ENCODE data around the gene OSBPL2.

Gene OSBPL2

GRCh38 chr20:62232770-62233645 is 5.3 kb upstream of the OSBPL2 start:
- H3K9ac ChIP-seq (ENCODE audit: low read depth, low read length), result no peak overlapping the region
- H3K4me1 ChIP-seq (ENCODE audit: control insufficient read depth, insufficient read depth, low read length), result no peaks in the 10 kb centered on the region
- H3K36me3 ChIP-seq (ENCODE audit: insufficient read depth, low read length), result no peaks in the 10 kb centered on the region
- no peak overlapping the region for H3K4me2 ChIP-seq (ENCODE audit: low read length)
- no peak overlapping the region for H3K4me3 ChIP-seq (ENCODE audit: low read length)
- peaks cover 49% of the 10 kb centered on the region for H3K27me3 ChIP-seq (ENCODE audit: control insufficient read depth, insufficient read depth, low read length)
- no peaks in the 10 kb centered on the region for H3K9me3 ChIP-seq (replicated peaks; ENCODE audit: low read length)

DNA sequence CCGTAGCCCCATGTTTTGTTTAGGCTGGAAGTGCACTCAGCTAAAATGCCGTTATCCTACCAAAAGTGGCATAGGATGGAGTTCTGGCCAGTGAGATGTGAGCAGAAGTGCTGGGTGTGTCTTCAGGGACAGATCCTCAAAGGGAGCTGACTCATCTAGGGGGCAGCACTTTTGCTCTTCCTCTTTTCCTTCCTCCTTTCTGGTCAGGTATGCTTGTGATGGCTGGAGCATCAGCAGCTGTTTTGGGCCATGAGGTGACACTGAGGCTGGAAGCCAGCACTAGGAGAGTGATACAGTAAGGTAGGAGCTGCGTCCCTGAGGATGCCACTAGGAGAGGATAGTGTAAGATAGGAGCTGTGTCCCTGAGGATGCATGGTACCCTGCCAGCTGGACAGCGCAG is 4.6 kb upstream of the OSBPL2 start:
- no peak overlapping the region for H3K4me3 ChIP-seq (ENCODE audit: low read length)
- H3K27me3 ChIP-seq (ENCODE audit: control insufficient read depth, insufficient read depth, low read length), result peaks cover 46% of the 10 kb centered on the region
- H3K9ac ChIP-seq (ENCODE audit: low read depth, low read length), result no peak overlapping the region
- H3K9me3 ChIP-seq (replicated peaks; ENCODE audit: low read length), result no peaks in the 10 kb centered on the region
- no peaks in the 10 kb centered on the region for H3K36me3 ChIP-seq (ENCODE audit: insufficient read depth, low read length)
- no peak overlapping the region for H3K4me2 ChIP-seq (ENCODE audit: low read length)
- H3K4me1 ChIP-seq (ENCODE audit: control insufficient read depth, insufficient read depth, low read length), result no peaks in the 10 kb centered on the region

- no peak overlapping the region for H3K9ac ChIP-seq (ENCODE audit: low read depth, low read length)
- no peak overlapping the region for H3K4me3 ChIP-seq (ENCODE audit: low read length)
- no peak overlapping the region for H3K4me2 ChIP-seq (ENCODE audit: low read length)
- H3K4me1 ChIP-seq (ENCODE audit: control insufficient read depth, insufficient read depth, low read length), result peaks cover 2% of the 10 kb centered on the region
- H3K36me3 ChIP-seq (ENCODE audit: insufficient read depth, low read length), result no peaks in the 10 kb centered on the region
- no peaks in the 10 kb centered on the region for H3K9me3 ChIP-seq (replicated peaks; ENCODE audit: low read length)
- peaks cover 46% of the 10 kb centered on the region for H3K27me3 ChIP-seq (ENCODE audit: control insufficient read depth, insufficient read depth, low read length)
Observed at GRCh38 chr20:62234339-62234738, 4.0 kb upstream of the OSBPL2 start.

DNA sequence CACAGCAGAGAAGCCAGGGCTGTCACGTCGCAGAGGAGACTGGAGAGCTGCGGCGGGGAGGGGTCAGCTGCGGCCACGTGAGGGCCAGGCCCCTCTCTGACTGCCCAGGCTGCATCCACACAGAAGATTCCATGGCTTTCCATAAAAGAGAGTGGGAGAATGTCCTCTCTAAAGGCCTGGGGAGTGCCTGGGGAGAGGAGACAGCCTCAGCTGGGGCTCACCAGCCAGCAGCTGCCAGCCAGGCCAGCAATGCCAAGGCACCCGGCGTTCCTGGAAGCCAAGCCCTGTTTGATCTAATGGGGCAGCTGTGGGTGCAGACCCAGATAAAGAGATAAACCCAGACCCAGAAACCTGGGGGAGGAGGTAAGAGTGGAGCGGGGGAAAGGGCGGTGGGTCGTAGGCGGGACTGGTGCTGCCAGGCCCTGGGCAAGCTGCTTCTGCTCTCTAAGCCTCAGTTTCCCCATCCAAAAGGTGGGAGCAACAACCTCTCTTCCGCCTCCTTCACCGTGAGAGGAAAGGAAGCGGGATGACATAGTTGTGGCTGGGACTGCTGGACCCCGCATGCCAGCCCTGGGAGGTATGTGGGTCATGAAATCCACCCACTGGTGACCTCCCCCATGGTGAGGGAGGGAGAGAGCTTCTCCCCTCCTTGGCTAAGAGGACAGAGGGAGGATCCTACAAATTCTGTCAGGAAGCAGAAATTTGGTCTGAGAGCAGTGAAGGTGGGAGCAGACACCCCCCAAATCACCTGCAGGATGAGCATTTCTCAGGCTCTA is 3.1 kb upstream of the OSBPL2 start:
- H3K4me2 ChIP-seq (ENCODE audit: low read length), result no peak overlapping the region
- peaks cover 46% of the 10 kb centered on the region for H3K27me3 ChIP-seq (ENCODE audit: control insufficient read depth, insufficient read depth, low read length)
- no peak overlapping the region for H3K4me3 ChIP-seq (ENCODE audit: low read length)
- H3K9ac ChIP-seq (ENCODE audit: low read depth, low read length), result no peak overlapping the region
- H3K9me3 ChIP-seq (replicated peaks; ENCODE audit: low read length), result no peaks in the 10 kb centered on the region
- no peaks in the 10 kb centered on the region for H3K36me3 ChIP-seq (ENCODE audit: insufficient read depth, low read length)
- H3K4me1 ChIP-seq (ENCODE audit: control insufficient read depth, insufficient read depth, low read length), result peaks cover 4% of the 10 kb centered on the region

- Histone ChIP-seq H3K4me1 (ENCODE audit: control insufficient read depth, insufficient read depth, low read length) (peaks cover 4% of the 10 kb centered on the region), H3K27me3 (ENCODE audit: control insufficient read depth, insufficient read depth, low read length) (peaks cover 46% of the 10 kb centered on the region), H3K9ac (ENCODE audit: low read depth, low read length) (no peak overlapping the region), H3K9me3 (replicated peaks; ENCODE audit: low read length) (no peaks in the 10 kb centered on the region), H3K36me3 (ENCODE audit: insufficient read depth, low read length) (no peaks in the 10 kb centered on the region), H3K4me2 (ENCODE audit: low read length) (no peak overlapping the region), H3K4me3 (ENCODE audit: low read length) (no peak overlapping the region)
Observed at GRCh38 chr20:62235777-62236157, 2.6 kb upstream of the OSBPL2 start.

GRCh38 chr20:62236200-62236599 is 2.1 kb upstream of the OSBPL2 start:
- H3K4me1 ChIP-seq (ENCODE audit: control insufficient read depth, insufficient read depth, low read length), result peaks cover 4% of the 10 kb centered on the region
- H3K9ac ChIP-seq (ENCODE audit: low read depth, low read length), result no peak overlapping the region
- H3K27me3 ChIP-seq (ENCODE audit: control insufficient read depth, insufficient read depth, low read length), result peaks cover 42% of the 10 kb centered on the region
- no peaks in the 10 kb centered on the region for H3K9me3 ChIP-seq (replicated peaks; ENCODE audit: low read length)
- H3K4me3 ChIP-seq (ENCODE audit: low read length), result no peak overlapping the region
- no peaks in the 10 kb centered on the region for H3K36me3 ChIP-seq (ENCODE audit: insufficient read depth, low read length)
- no peak overlapping the region for H3K4me2 ChIP-seq (ENCODE audit: low read length)

DNA sequence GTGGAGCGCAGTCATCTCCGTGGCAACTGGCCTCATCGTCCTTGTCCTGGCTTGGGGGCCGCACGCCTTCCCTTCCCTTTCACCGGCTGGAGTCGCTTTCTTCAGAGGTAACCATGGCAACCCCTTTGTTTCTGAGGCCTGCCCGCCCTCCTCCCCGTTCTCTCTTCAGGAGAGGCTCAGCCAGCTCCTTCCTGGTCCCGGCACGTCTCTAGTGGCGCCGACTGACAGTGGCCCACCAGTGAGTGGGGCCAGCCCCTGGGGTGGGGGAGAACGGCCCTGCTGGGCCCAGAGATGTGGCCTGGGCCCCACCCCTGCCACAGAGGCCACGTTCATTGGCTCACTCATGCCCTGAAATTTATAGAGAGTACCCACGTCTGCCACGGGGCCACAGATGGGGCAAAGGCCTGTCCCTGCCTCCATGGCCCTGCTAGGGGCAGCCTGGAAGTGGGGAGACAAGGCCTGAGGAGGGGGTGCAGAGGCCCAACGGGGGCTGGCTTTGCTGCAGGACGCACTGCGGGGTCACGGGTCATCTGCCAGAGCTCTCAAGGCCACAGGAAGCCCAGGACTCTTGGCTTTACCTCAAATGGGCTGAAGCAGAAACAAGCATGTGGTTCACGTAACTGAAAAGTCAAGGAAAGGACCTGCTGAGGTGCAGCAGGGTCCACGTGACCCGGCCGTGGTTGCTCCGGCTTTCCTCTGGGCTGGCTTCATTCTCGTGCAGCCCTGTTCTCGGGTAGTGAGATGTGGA is 1.4 kb upstream of the OSBPL2 start:
- Histone ChIP-seq H3K4me1 (ENCODE audit: control insufficient read depth, insufficient read depth, low read length) (peaks cover 4% of the 10 kb centered on the region), H3K4me2 (ENCODE audit: low read length) (no peak overlapping the region), H3K9ac (ENCODE audit: low read depth, low read length) (no peak overlapping the region), H3K27me3 (ENCODE audit: control insufficient read depth, insufficient read depth, low read length) (peaks cover 37% of the 10 kb centered on the region), H3K9me3 (replicated peaks; ENCODE audit: low read length) (no peaks in the 10 kb centered on the region), H3K36me3 (ENCODE audit: insufficient read depth, low read length) (no peaks in the 10 kb centered on the region), H3K4me3 (ENCODE audit: low read length) (no peak overlapping the region)

- no peaks in the 10 kb centered on the region for H3K9me3 ChIP-seq (replicated peaks; ENCODE audit: low read length)
- H3K27me3 ChIP-seq (ENCODE audit: control insufficient read depth, insufficient read depth, low read length), result peaks cover 32% of the 10 kb centered on the region
- peaks cover 4% of the 10 kb centered on the region for H3K4me1 ChIP-seq (ENCODE audit: control insufficient read depth, insufficient read depth, low read length)
- peak overlapping the region; percentile 85 for H3K4me2 ChIP-seq (ENCODE audit: low read length)
- peaks cover 3% of the 10 kb centered on the region for H3K36me3 ChIP-seq (ENCODE audit: insufficient read depth, low read length)
- H3K9ac ChIP-seq (ENCODE audit: low read depth, low read length), result no peak overlapping the region
- no peak overlapping the region for H3K4me3 ChIP-seq (ENCODE audit: low read length)
Observed at GRCh38 chr20:62237514-62237800, 864 bp upstream of the OSBPL2 start.

- Histone ChIP-seq H3K4me1 (ENCODE audit: control insufficient read depth, insufficient read depth, low read length) (peaks cover 4% of the 10 kb centered on the region), H3K4me2 (ENCODE audit: low read length) (peak overlapping the region; percentile 97), H3K9me3 (replicated peaks; ENCODE audit: low read length) (no peaks in the 10 kb centered on the region), H3K4me3 (ENCODE audit: low read length) (peak overlapping the region; percentile 92), H3K27me3 (ENCODE audit: control insufficient read depth, insufficient read depth, low read length) (peaks cover 22% of the 10 kb centered on the region), H3K36me3 (ENCODE audit: insufficient read depth, low read length) (peaks cover 4% of the 10 kb centered on the region), H3K9ac (ENCODE audit: low read depth, low read length) (peak overlapping the region; percentile 74)
Observed at GRCh38 chr20:62238569-62239277, 402 bp downstream of the OSBPL2 start.

DNA sequence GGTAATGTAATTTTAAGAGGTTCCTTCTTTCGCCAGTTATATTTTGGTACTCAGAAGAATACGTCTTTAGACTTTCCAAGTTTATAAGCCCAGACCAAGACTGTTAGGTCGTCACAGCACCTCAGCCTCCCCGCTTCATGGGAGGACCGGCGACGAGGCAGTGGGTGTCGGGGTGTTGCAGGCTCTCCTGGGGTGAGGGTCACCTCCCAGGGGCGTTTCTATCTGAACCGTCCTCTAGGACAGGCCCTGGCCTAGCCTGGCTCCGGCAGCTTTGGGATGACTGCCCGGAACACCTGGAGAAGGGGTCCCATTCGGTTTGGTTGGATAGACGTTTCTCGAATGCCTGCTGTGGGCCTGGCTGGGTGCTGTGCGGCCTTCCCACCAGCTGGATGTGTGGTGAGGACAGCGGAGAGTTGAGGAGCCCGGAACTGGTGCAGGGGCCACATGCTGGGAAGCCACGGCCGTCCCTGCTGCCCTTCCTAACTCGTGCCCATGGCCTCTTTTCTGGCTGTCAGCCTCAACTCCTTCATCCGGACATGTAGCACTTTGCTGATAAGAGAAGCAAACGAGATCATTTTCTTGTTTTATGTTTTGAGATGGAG is 1.1 kb downstream of the OSBPL2 start:
- Histone ChIP-seq H3K4me1 (ENCODE audit: control insufficient read depth, insufficient read depth, low read length) (peaks cover 4% of the 10 kb centered on the region), H3K27me3 (ENCODE audit: control insufficient read depth, insufficient read depth, low read length) (peaks cover 16% of the 10 kb centered on the region), H3K4me3 (ENCODE audit: low read length) (peak overlapping the region; percentile 92), H3K9ac (ENCODE audit: low read depth, low read length) (peak overlapping the region; percentile 74), H3K4me2 (ENCODE audit: low read length) (peak overlapping the region; percentile 97), H3K9me3 (replicated peaks; ENCODE audit: low read length) (no peaks in the 10 kb centered on the region), H3K36me3 (ENCODE audit: insufficient read depth, low read length) (peaks cover 4% of the 10 kb centered on the region)

Measured in skeletal muscle satellite cell (primary cell).